ENCODE results near the gene PELI1. TPM values are rescaled to one million over a fixed set of nuclear protein-coding genes. Genes with fewer than 3 reads are reported as not detected.

The PELI1 gene
- total and polyA plus RNA-seq, 8 donors, result 6.9 to 165 (median 27.5) TPM

- WGBS, 5 donors, result 80 to 93% (median 87%) methylated on average over 1 of the region's 1 CpG
- H3K4me1 ChIP-seq, result peaks cover 4 to 66% (median 21%) of the 10 kb centered on the region in 4 donors
- intact Hi-C loops (cut with DNase I; ENCODE audit: low total_unique reads), result no loop called here
Observed at GRCh38 chr2:64128406-64128805, 15.8 kb downstream of the PELI1 start.

DNA sequence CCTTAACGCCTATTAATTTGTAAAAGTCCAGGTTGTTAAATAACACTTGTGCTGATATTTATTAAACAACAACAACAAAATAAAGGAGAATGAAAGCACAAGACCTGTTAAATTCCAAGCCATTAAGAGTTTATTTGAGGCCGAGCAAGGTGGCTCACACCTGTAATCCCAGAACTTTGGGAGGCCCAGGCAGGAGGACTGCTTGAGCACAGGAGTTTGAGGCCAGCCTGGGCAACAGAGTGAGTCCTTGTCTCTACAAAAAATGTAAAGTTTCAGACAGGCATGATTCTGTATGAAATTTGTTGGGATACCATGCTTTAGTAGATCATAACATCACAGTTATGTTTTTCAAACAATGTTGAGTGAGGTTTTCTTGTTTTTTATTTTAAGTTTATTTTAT is 17.1 kb downstream of the PELI1 start:
- no peak for TF ChIP-seq POLR2A (IDR thresholded peaks at IDR 0.05)
- TF ChIP-seq, protein P1, sequence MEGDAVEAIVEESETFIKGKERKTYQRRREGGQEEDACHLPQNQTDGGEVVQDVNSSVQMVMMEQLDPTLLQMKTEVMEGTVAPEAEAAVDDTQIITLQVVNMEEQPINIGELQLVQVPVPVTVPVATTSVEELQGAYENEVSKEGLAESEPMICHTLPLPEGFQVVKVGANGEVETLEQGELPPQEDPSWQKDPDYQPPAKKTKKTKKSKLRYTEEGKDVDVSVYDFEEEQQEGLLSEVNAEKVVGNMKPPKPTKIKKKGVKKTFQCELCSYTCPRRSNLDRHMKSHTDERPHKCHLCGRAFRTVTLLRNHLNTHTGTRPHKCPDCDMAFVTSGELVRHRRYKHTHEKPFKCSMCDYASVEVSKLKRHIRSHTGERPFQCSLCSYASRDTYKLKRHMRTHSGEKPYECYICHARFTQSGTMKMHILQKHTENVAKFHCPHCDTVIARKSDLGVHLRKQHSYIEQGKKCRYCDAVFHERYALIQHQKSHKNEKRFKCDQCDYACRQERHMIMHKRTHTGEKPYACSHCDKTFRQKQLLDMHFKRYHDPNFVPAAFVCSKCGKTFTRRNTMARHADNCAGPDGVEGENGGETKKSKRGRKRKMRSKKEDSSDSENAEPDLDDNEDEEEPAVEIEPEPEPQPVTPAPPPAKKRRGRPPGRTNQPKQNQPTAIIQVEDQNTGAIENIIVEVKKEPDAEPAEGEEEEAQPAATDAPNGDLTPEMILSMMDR (IDR thresholded peaks at IDR 0.05), result no peak
- no peak overlapping the region for H3K27ac ChIP-seq
- intact Hi-C loops (cut with DNase I; ENCODE audit: low total_unique reads), result no loop called here
- no peak for DNase-seq
- H3K36me3 ChIP-seq, result no peaks in the 10 kb centered on the region
- H3K4me3 ChIP-seq, result no peak overlapping the region
- H3K9me3 ChIP-seq, result no peaks in the 10 kb centered on the region
- peaks cover 4 to 63% (median 25%) of the 10 kb centered on the region in 4 donors for H3K4me1 ChIP-seq
- 91 to 97% (median 95%) methylated on average over 2 of the region's 2 CpGs for WGBS, 5 donors
- H3K27me3 ChIP-seq, result no peaks in the 10 kb centered on the region

More at GRCh38 chr2:64128406-64128805, 15.8 kb downstream of the PELI1 start:
- no peak for TF ChIP-seq POLR2A (IDR thresholded peaks at IDR 0.05)
- TF ChIP-seq, protein P1 (IDR thresholded peaks at IDR 0.05), result no peak
- no peak for TF ChIP-seq EP300 (IDR thresholded peaks at IDR 0.05)
- no peak for TF ChIP-seq POLR2AphosphoS5 (IDR thresholded peaks at IDR 0.05)
- DNase-seq, result no peak
- Histone ChIP-seq H3K9me3 (no peaks in the 10 kb centered on the region), H3K27me3 (no peaks in the 10 kb centered on the region), H3K36me3 (no peaks in the 10 kb centered on the region), H3K27ac (no peak overlapping the region), H3K4me3 (no peak overlapping the region)

- H3K4me3 ChIP-seq, result no peak overlapping the region
- H3K27ac ChIP-seq, result no peak overlapping the region
- DNase-seq, result no peak
- intact Hi-C loops (cut with DNase I; ENCODE audit: low total_unique reads), result no loop called here
- peaks cover 6 to 62% (median 27%) of the 10 kb centered on the region in 4 donors for H3K4me1 ChIP-seq
- H3K36me3 ChIP-seq, result no peaks in the 10 kb centered on the region
- WGBS, 5 donors, result 58 to 70% (median 65%) methylated on average over 3 of the region's 3 CpGs
- H3K9me3 ChIP-seq, result no peaks in the 10 kb centered on the region
- H3K27me3 ChIP-seq, result no peaks in the 10 kb centered on the region
- TF ChIP-seq POLR2A (IDR thresholded peaks at IDR 0.05), result no peak
- no peak for TF ChIP-seq POLR2AphosphoS5 (IDR thresholded peaks at IDR 0.05)
- TF ChIP-seq, protein P1 (IDR thresholded peaks at IDR 0.05), result no peak
- TF ChIP-seq EP300 (IDR thresholded peaks at IDR 0.05), result no peak
Observed at GRCh38 chr2:64126601-64127000, 17.6 kb downstream of the PELI1 start.

DNA sequence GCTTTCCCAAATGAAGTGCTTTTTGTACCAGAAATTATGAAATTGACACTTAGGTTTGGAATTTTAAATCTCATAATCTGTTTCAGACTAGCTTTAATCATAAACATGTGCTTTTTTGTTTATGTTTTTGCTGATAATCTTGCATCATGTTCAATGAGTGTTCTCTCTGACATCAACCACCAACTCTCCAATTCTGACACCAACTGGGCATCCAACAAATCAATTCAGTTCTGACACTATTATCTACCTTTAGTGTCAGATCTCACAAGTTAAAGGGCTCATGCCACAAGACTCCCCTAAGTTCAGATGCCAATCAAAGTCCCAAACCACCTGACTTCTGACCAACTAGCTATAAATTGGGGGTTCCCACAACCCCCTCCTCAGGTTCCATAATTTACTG is 19.6 kb downstream of the PELI1 start:
- no peak overlapping the region for H3K27ac ChIP-seq
- no peaks in the 10 kb centered on the region for H3K36me3 ChIP-seq
- no peaks in the 10 kb centered on the region for H3K27me3 ChIP-seq
- no peak overlapping the region for H3K4me3 ChIP-seq
- intact Hi-C loops (cut with DNase I; ENCODE audit: low total_unique reads), result no loop called here
- peaks cover 10 to 64% (median 30%) of the 10 kb centered on the region in 4 donors for H3K4me1 ChIP-seq
- no peak for DNase-seq
- H3K9me3 ChIP-seq, result no peaks in the 10 kb centered on the region
- TF ChIP-seq POLR2AphosphoS5 (IDR thresholded peaks at IDR 0.05), result no peak
- TF ChIP-seq POLR2A (IDR thresholded peaks at IDR 0.05), result no peak
- TF ChIP-seq EP300 (IDR thresholded peaks at IDR 0.05), result no peak
- TF ChIP-seq, protein P1 (IDR thresholded peaks at IDR 0.05), result no peak

Data from stomach (tissue), 9 donors.